ENCODE data around the gene GPC6.

The GPC6 gene

GRCh38 chr13:93982179-93982918, 755.7 kb downstream of the GPC6 start:
- H3K4me3 ChIP-seq (ENCODE audit: low read length in 2 of 2): no peak overlapping the region
- no peak overlapping the region for H3K9ac ChIP-seq (ENCODE audit: low read length in 2 of 2)
- no peak overlapping the region for H3K27ac ChIP-seq (ENCODE audit: low read length)
- H3K9me3 ChIP-seq (ENCODE audit: control insufficient read depth in 2 of 2, low read length in 2 of 2): no peaks in the 10 kb centered on the region
- no peaks in the 10 kb centered on the region for H3K36me3 ChIP-seq (ENCODE audit: control insufficient read depth in 2 of 2, insufficient read depth in 2 of 2, low read length in 2 of 2)
- no peaks in the 10 kb centered on the region for H3K4me1 ChIP-seq (ENCODE audit: control insufficient read depth, insufficient read depth, low read length)
- H3K27me3 ChIP-seq (ENCODE audit: control insufficient read depth in 1 of 2, insufficient read depth in 2 of 2, low read length in 2 of 2): no peaks in the 10 kb centered on the region

- Histone ChIP-seq H3K9ac (ENCODE audit: low read length in 2 of 2) (no peak overlapping the region), H3K36me3 (ENCODE audit: control insufficient read depth in 2 of 2, insufficient read depth in 2 of 2, low read length in 2 of 2) (no peaks in the 10 kb centered on the region), H3K27ac (ENCODE audit: low read length) (no peak overlapping the region), H3K4me1 (ENCODE audit: control insufficient read depth, insufficient read depth, low read length) (no peaks in the 10 kb centered on the region), H3K4me3 (ENCODE audit: low read length in 2 of 2) (no peak overlapping the region), H3K27me3 (ENCODE audit: control insufficient read depth in 1 of 2, insufficient read depth in 2 of 2, low read length in 2 of 2) (no peaks in the 10 kb centered on the region), H3K9me3 (ENCODE audit: control insufficient read depth in 2 of 2, low read length in 2 of 2) (peaks cover 0 to 8% of the 10 kb centered on the region in 2 donors)
Measured at GRCh38 chr13:93984052-93984451, 757.4 kb downstream of the GPC6 start.

DNA sequence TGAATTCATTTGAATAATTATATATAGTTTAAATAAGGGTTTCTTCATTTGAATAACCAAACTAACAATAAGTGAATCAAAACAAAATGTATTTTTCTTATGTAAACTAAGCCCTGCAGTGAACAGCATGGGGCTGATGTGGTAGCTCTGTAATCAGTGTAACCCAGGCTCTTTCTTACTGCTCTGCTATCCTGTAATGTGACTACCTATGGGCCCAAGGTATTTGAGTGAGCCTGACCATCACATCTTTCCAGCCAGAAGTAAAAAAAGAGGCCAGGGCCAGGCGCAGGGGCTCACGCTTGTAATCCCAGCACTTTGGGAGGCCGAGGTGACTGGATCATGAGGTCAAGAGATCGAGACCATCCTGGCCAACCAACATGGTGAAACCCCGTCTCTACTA, 758.3 kb downstream of the GPC6 start:
- no peaks in the 10 kb centered on the region for H3K36me3 ChIP-seq (ENCODE audit: control insufficient read depth in 2 of 2, insufficient read depth in 2 of 2, low read length in 2 of 2)
- H3K27me3 ChIP-seq (ENCODE audit: control insufficient read depth in 1 of 2, insufficient read depth in 2 of 2, low read length in 2 of 2): no peaks in the 10 kb centered on the region
- H3K27ac ChIP-seq (ENCODE audit: low read length): no peak overlapping the region
- no peak overlapping the region for H3K9ac ChIP-seq (ENCODE audit: low read length in 2 of 2)
- H3K4me3 ChIP-seq (ENCODE audit: low read length in 2 of 2): no peak overlapping the region
- H3K9me3 ChIP-seq (ENCODE audit: control insufficient read depth in 2 of 2, low read length in 2 of 2): peaks cover 0 to 8% of the 10 kb centered on the region in 2 donors
- H3K4me1 ChIP-seq (ENCODE audit: control insufficient read depth, insufficient read depth, low read length): no peaks in the 10 kb centered on the region

- H3K9ac ChIP-seq (ENCODE audit: low read length in 2 of 2): no peak overlapping the region
- H3K36me3 ChIP-seq (ENCODE audit: control insufficient read depth in 2 of 2, insufficient read depth in 2 of 2, low read length in 2 of 2): no peaks in the 10 kb centered on the region
- no peaks in the 10 kb centered on the region for H3K4me1 ChIP-seq (ENCODE audit: control insufficient read depth, insufficient read depth, low read length)
- H3K9me3 ChIP-seq (ENCODE audit: control insufficient read depth in 2 of 2, low read length in 2 of 2): peaks cover 0 to 8% of the 10 kb centered on the region in 2 donors
- no peaks in the 10 kb centered on the region for H3K27me3 ChIP-seq (ENCODE audit: control insufficient read depth in 1 of 2, insufficient read depth in 2 of 2, low read length in 2 of 2)
- no peak overlapping the region for H3K27ac ChIP-seq (ENCODE audit: low read length)
- no peak overlapping the region for H3K4me3 ChIP-seq (ENCODE audit: low read length in 2 of 2)
Measured at GRCh38 chr13:93987458-93987857, 760.9 kb downstream of the GPC6 start.

- no peak overlapping the region for H3K4me3 ChIP-seq (ENCODE audit: low read length in 2 of 2)
- no peaks in the 10 kb centered on the region for H3K4me1 ChIP-seq (ENCODE audit: control insufficient read depth, insufficient read depth, low read length)
- H3K27ac ChIP-seq (ENCODE audit: low read length): no peak overlapping the region
- no peak overlapping the region for H3K9ac ChIP-seq (ENCODE audit: low read length in 2 of 2)
- no peaks in the 10 kb centered on the region for H3K27me3 ChIP-seq (ENCODE audit: control insufficient read depth in 1 of 2, insufficient read depth in 2 of 2, low read length in 2 of 2)
- H3K36me3 ChIP-seq (ENCODE audit: control insufficient read depth in 2 of 2, insufficient read depth in 2 of 2, low read length in 2 of 2): no peaks in the 10 kb centered on the region
- H3K9me3 ChIP-seq (ENCODE audit: control insufficient read depth in 2 of 2, low read length in 2 of 2): peaks cover 0 to 8% of the 10 kb centered on the region in 2 donors
Measured at GRCh38 chr13:93991569-93991968, 765.0 kb downstream of the GPC6 start.

DNA sequence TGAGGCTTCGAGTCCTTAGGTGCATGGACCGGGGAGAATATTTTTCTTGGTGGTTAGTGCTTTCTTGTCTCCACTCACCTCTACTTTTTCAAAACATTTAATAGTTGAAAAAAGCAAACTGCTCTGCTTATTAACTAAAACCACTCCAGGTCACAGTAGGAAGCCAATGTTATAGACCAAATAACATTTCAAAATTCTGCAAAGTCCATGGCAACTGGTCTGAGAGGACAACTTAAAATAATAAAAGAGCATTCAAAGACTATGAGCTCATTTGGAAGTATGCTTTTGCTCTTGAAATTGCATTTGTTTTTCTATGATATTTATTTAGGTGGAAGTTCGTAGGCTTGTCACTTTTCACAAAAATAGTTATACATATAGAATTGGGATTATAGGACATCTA, 769.9 kb downstream of the GPC6 start:
- Histone ChIP-seq H3K27me3 (ENCODE audit: control insufficient read depth in 1 of 2, insufficient read depth in 2 of 2, low read length in 2 of 2) (no peaks in the 10 kb centered on the region), H3K9ac (ENCODE audit: low read length in 2 of 2) (no peak overlapping the region), H3K4me1 (ENCODE audit: control insufficient read depth, insufficient read depth, low read length) (no peaks in the 10 kb centered on the region)

DNA sequence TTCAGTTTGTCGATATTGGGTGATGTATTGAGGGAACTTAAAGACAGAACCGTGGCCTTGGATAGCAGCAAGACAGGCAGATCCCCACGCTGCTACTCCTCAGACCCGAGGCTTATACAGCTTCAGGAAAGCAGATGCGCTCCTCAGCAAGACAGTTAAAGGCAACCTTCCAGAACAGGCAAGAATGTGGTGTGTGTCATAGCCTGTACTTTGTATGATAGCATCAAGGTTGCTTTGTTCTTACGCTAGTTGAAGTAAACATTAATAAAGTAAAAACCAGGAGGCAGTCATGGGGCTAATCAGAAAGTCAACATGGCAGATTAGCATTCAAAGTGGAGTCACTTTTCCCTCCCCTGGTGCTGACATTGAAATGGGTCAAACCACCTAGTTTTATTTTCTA, 779.7 kb downstream of the GPC6 start:
- Histone ChIP-seq H3K27ac (ENCODE audit: low read length) (no peak overlapping the region), H3K9me3 (ENCODE audit: control insufficient read depth in 2 of 2, low read length in 2 of 2) (no peaks in the 10 kb centered on the region), H3K36me3 (ENCODE audit: control insufficient read depth in 2 of 2, insufficient read depth in 2 of 2, low read length in 2 of 2) (no peaks in the 10 kb centered on the region), H3K27me3 (ENCODE audit: control insufficient read depth in 1 of 2, insufficient read depth in 2 of 2, low read length in 2 of 2) (no peaks in the 10 kb centered on the region), H3K4me3 (ENCODE audit: low read length in 2 of 2) (no peak overlapping the region), H3K4me1 (ENCODE audit: control insufficient read depth, insufficient read depth, low read length) (no peaks in the 10 kb centered on the region), H3K9ac (ENCODE audit: low read length in 2 of 2) (no peak overlapping the region)

More for the DNA sequence above, 769.9 kb downstream of the GPC6 start:
- H3K9me3 ChIP-seq (ENCODE audit: control insufficient read depth in 2 of 2, low read length in 2 of 2): no peaks in the 10 kb centered on the region
- no peak overlapping the region for H3K27ac ChIP-seq (ENCODE audit: low read length)
- H3K36me3 ChIP-seq (ENCODE audit: control insufficient read depth in 2 of 2, insufficient read depth in 2 of 2, low read length in 2 of 2): no peaks in the 10 kb centered on the region
- no peak overlapping the region for H3K4me3 ChIP-seq (ENCODE audit: low read length in 2 of 2)

DNA sequence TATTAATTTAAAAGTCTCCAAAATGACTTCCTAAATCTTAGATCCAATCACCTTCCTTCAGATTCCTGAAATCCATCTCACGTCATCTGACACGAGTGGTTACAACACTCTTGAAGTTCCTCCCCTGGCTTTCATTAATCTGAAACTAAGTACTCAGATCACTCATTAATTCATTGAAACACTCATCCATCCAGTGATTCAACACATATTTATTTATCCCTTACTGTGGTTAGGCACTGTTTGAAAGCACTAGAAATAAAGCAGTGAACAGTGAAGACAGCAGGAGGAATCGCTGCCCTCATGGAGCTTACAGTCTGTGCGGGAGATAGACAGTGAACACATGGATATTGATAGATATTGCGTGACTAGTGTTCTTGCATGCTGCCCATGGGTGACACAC, 780.5 kb downstream of the GPC6 start:
- no peaks in the 10 kb centered on the region for H3K9me3 ChIP-seq (ENCODE audit: control insufficient read depth in 2 of 2, low read length in 2 of 2)
- H3K9ac ChIP-seq (ENCODE audit: low read length in 2 of 2): no peak overlapping the region
- no peaks in the 10 kb centered on the region for H3K27me3 ChIP-seq (ENCODE audit: control insufficient read depth in 1 of 2, insufficient read depth in 2 of 2, low read length in 2 of 2)
- H3K4me3 ChIP-seq (ENCODE audit: low read length in 2 of 2): no peak overlapping the region
- no peaks in the 10 kb centered on the region for H3K4me1 ChIP-seq (ENCODE audit: control insufficient read depth, insufficient read depth, low read length)
- H3K27ac ChIP-seq (ENCODE audit: low read length): no peak overlapping the region
- no peaks in the 10 kb centered on the region for H3K36me3 ChIP-seq (ENCODE audit: control insufficient read depth in 2 of 2, insufficient read depth in 2 of 2, low read length in 2 of 2)

DNA sequence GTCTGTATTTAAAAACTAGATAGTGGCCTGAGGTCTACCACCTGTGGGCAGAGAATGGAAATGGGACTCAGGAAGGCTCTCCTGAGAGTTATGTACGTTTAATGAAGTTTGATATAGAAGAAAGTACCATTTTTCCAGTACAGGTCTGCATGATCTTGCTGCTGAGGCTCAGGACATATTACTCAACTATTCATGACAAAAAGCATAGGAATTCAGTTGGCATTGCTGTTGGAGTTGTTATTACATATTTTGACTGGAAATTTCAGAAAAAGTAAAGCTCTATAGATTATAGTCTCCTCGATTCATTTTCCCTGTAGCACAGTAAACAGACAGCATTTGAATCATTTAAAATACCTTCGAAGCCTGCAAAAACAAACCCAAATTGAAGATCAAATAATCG, 783.1 kb downstream of the GPC6 start:
- Histone ChIP-seq H3K4me3 (ENCODE audit: low read length in 2 of 2) (no peak overlapping the region), H3K9ac (ENCODE audit: low read length in 2 of 2) (no peak overlapping the region), H3K27me3 (ENCODE audit: control insufficient read depth in 1 of 2, insufficient read depth in 2 of 2, low read length in 2 of 2) (no peaks in the 10 kb centered on the region), H3K4me1 (ENCODE audit: control insufficient read depth, insufficient read depth, low read length) (no peaks in the 10 kb centered on the region), H3K27ac (ENCODE audit: low read length) (no peak overlapping the region), H3K36me3 (ENCODE audit: control insufficient read depth in 2 of 2, insufficient read depth in 2 of 2, low read length in 2 of 2) (no peaks in the 10 kb centered on the region), H3K9me3 (ENCODE audit: control insufficient read depth in 2 of 2, low read length in 2 of 2) (no peaks in the 10 kb centered on the region)

DNA sequence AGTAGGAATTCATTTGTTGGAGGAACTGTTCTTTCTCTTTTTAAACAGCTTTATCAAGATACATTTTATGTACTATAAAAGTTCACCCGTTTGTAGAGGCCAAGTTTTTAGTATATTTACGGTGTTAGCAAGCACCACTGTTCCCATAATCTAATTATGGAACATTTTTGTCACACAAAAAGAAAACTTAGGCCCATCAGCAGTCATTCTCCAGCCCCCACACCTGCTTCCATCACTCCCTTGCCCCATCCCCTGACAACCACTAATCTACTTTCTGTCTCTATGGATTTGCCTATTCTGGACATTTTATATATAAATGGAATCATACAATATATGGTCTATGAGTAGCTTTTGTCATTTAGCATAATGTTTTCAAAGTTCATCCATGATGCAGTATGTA, 787.9 kb downstream of the GPC6 start:
- no peaks in the 10 kb centered on the region for H3K36me3 ChIP-seq (ENCODE audit: control insufficient read depth in 2 of 2, insufficient read depth in 2 of 2, low read length in 2 of 2)
- no peaks in the 10 kb centered on the region for H3K27me3 ChIP-seq (ENCODE audit: control insufficient read depth in 1 of 2, insufficient read depth in 2 of 2, low read length in 2 of 2)
- no peak overlapping the region for H3K4me3 ChIP-seq (ENCODE audit: low read length in 2 of 2)
- no peaks in the 10 kb centered on the region for H3K4me1 ChIP-seq (ENCODE audit: control insufficient read depth, insufficient read depth, low read length)
- no peak overlapping the region for H3K27ac ChIP-seq (ENCODE audit: low read length)
- no peak overlapping the region for H3K9ac ChIP-seq (ENCODE audit: low read length in 2 of 2)
- no peaks in the 10 kb centered on the region for H3K9me3 ChIP-seq (ENCODE audit: control insufficient read depth in 2 of 2, low read length in 2 of 2)

GRCh38 chr13:94020426-94020825, 793.8 kb downstream of the GPC6 start:
- Histone ChIP-seq H3K9me3 (ENCODE audit: control insufficient read depth in 2 of 2, low read length in 2 of 2) (no peaks in the 10 kb centered on the region), H3K27me3 (ENCODE audit: control insufficient read depth in 1 of 2, insufficient read depth in 2 of 2, low read length in 2 of 2) (no peaks in the 10 kb centered on the region)

More at GRCh38 chr13:94020426-94020825, 793.8 kb downstream of the GPC6 start:
- no peak overlapping the region for H3K9ac ChIP-seq (ENCODE audit: low read length in 2 of 2)
- H3K4me1 ChIP-seq (ENCODE audit: control insufficient read depth, insufficient read depth, low read length): no peaks in the 10 kb centered on the region
- H3K27ac ChIP-seq (ENCODE audit: low read length): no peak overlapping the region
- no peaks in the 10 kb centered on the region for H3K36me3 ChIP-seq (ENCODE audit: control insufficient read depth in 2 of 2, insufficient read depth in 2 of 2, low read length in 2 of 2)
- H3K4me3 ChIP-seq (ENCODE audit: low read length in 2 of 2): no peak overlapping the region
